HEK293T (cell line): ENCODE measurements around the gene STARD3NL.
"Not testable (repeated sequence)": the region's sequence is repeated elsewhere in the genome, so short reads cannot be mapped to it uniquely, and the experiment has no call there.

ENCODE experiments used
- CTCF ChIA-PET: fragments of 350-600 bp; formaldehyde crosslinking; extraction: SDS; loops from one replicate; lab custom pipeline; 2021; ENCODE audit warnings: antibody characterized with exemption, inconsistent platforms; lab: Yijun Ruan, JAX
- POLR2A ChIA-PET: fragments of 350-600 bp; formaldehyde crosslinking; extraction: SDS; loops from one replicate; lab custom pipeline; 2020; ENCODE audit warnings: antibody characterized with exemption, inconsistent platforms; lab: Yijun Ruan, JAX
- DNase-seq: peaks from one replicate; pipeline ENCODE4 v3.0.0; 2012; ENCODE audit warnings: mixed read lengths; ENCODE audit errors: extremely low spot score
- ARNT ChIP-seq: fragments of 450-650 bp; IDR thresholded peaks from 2 replicates; pipeline ENCODE4 v1.6.1; 2017; ENCODE audit warnings: mild to moderate bottlenecking
- BHLHE40 ChIP-seq: fragments of 450-650 bp; IDR thresholded peaks from 2 replicates; pipeline ENCODE4 v1.6.1; 2016; ENCODE audit warnings: mild to moderate bottlenecking, moderate library complexity, borderline replicate concordance
- CTBP1 ChIP-seq: fragments of 450-650 bp; IDR thresholded peaks from 2 replicates; pipeline ENCODE4 v1.6.1; 2016; ENCODE audit warnings: borderline replicate concordance
- ELF4 ChIP-seq: fragments of 450-650 bp; IDR thresholded peaks from 2 replicates; pipeline ENCODE4 v1.6.1; 2017; ENCODE audit warnings: antibody characterized with exemption
- FOXA1 ChIP-seq: fragments of 450-650 bp; IDR thresholded peaks from 2 replicates; pipeline ENCODE4 v1.6.1; 2016; ENCODE audit warnings: mild to moderate bottlenecking
- FOXK2 ChIP-seq: fragments of 450-650 bp; IDR thresholded peaks from 2 replicates; pipeline ENCODE4 v1.6.1; 2016; ENCODE audit warnings: mild to moderate bottlenecking
- FOXM1 ChIP-seq: fragments of 450-650 bp; IDR thresholded peaks from 2 replicates; pipeline ENCODE4 v1.6.1; 2017; ENCODE audit warnings: mild to moderate bottlenecking, borderline replicate concordance
- HDGF ChIP-seq: fragments of 450-650 bp; IDR thresholded peaks from 2 replicates; pipeline ENCODE4 v1.6.1; 2017; ENCODE audit warnings: antibody characterized with exemption, borderline replicate concordance
- L3MBTL2 ChIP-seq: fragments of 450-650 bp; conservative IDR thresholded peaks from 2 replicates; pipeline ENCODE4 v1.6.1; 2016; ENCODE audit warnings: mild to moderate bottlenecking
- LEF1 ChIP-seq: fragments of 450-650 bp; IDR thresholded peaks from 2 replicates; pipeline ENCODE4 v1.6.1; 2017; ENCODE audit warnings: mild to moderate bottlenecking, borderline replicate concordance
- NFRKB ChIP-seq: fragments of 450-650 bp; IDR thresholded peaks from 2 replicates; pipeline ENCODE4 v1.6.1; 2016; ENCODE audit warnings: mild to moderate bottlenecking, moderate library complexity
- PKNOX1 ChIP-seq: fragments of 450-650 bp; IDR thresholded peaks from 2 replicates; pipeline ENCODE4 v1.6.1; 2016
- SP1 ChIP-seq: fragments of 450-650 bp; IDR thresholded peaks from 2 replicates; pipeline ENCODE4 v1.6.1; 2017
- SUZ12 ChIP-seq: fragments of 450-650 bp; IDR thresholded peaks from 2 replicates; pipeline ENCODE4 v1.6.1; 2016; ENCODE audit warnings: mild to moderate bottlenecking
- TARDBP ChIP-seq: fragments of 450-650 bp; IDR thresholded peaks from 2 replicates; pipeline ENCODE4 v1.6.1; 2016
- ZNF384 ChIP-seq: fragments of 450-650 bp; IDR thresholded peaks from 2 replicates; pipeline ENCODE4 v1.6.1; 2016

Gene STARD3NL

GRCh38 chr7:38163671-38164070 lies 14.4 kb upstream of the STARD3NL start:
- CTCF ChIA-PET = no interaction called here
- POLR2A ChIA-PET = no interaction called here
- TF ChIP-seq ELF4 (no peak), FOXA1 (no peak), CTBP1 (no peak), TARDBP (no peak), ARNT (no peak), FOXM1 (no peak), SUZ12 (no peak), BHLHE40 (no peak), FOXK2 (no peak), L3MBTL2 (no peak), PKNOX1 (no peak), LEF1 (no peak), SP1 (no peak), NFRKB (no peak), HDGF (no peak)
- DNase-seq = no peak

- ChIA-PET POLR2A (no interaction called here), CTCF (no interaction called here)
- no peak for DNase-seq
- TF ChIP-seq FOXK2 (no peak), HDGF (no peak), BHLHE40 (no peak), TARDBP (no peak), SP1 (no peak), NFRKB (no peak), L3MBTL2 (no peak), CTBP1 (no peak), ZNF384 (no peak), FOXM1 (no peak)
These were observed 9.0 kb upstream of the STARD3NL start for GRCh38 chr7:38168890-38169570.

- DNase-seq = no peak
- POLR2A ChIA-PET = no interaction called here
These were observed 8.2 kb upstream of the STARD3NL start for GRCh38 chr7:38169847-38170246.

GRCh38 chr7:38171623-38172391 lies 6.2 kb upstream of the STARD3NL start:
- no peak for DNase-seq
- CTCF ChIA-PET = no interaction called here

More at GRCh38 chr7:38169847-38170246, 8.2 kb upstream of the STARD3NL start:
- no peak for TF ChIP-seq SUZ12
- CTCF ChIA-PET = interaction anchor here (0.6 kb wide), 1 partner anchor 258 kb away, joined by 3 read pairs; no protein-coding TSS in a partner anchor

GRCh38 chr7:38175547-38175946 lies 2.5 kb upstream of the STARD3NL start:
- CTCF ChIA-PET = interaction anchor here (1.0 kb wide), 1 partner anchor 40 kb away, joined by 3 read pairs; no protein-coding TSS in a partner anchor
- POLR2A ChIA-PET, DNase-seq: not testable (repeated sequence)

More at GRCh38 chr7:38171623-38172391, 6.2 kb upstream of the STARD3NL start:
- no peak for TF ChIP-seq TARDBP
- TF ChIP-seq FOXM1 = no peak
- no peak for TF ChIP-seq FOXA1
- TF ChIP-seq PKNOX1 = no peak
- TF ChIP-seq NFRKB = no peak
- TF ChIP-seq BHLHE40 = no peak
- no peak for TF ChIP-seq CTBP1
- TF ChIP-seq HDGF = no peak
- TF ChIP-seq ARNT = no peak
- no peak for TF ChIP-seq LEF1
- TF ChIP-seq ZNF384 = no peak
- no peak for TF ChIP-seq FOXK2
- TF ChIP-seq ELF4 = no peak
- TF ChIP-seq L3MBTL2 = no peak
- TF ChIP-seq SP1 = no peak
- no peak for TF ChIP-seq SUZ12
- POLR2A ChIA-PET = no interaction called here

- CTCF ChIA-PET = interaction anchor here (0.7 to 1.3 kb wide), 4 partner anchors 38 to 191 kb away, joined by 3 to 5 read pairs (median 3); no protein-coding TSS in a partner anchor
- POLR2A ChIA-PET = interaction anchor here (1.0 to 1.4 kb wide), 10 partner anchors 10 to 260 kb away, joined by 3 to 8 read pairs (median 6); partner anchors contain the start of gene SFRP4
- DNase-seq = no peak
- TF ChIP-seq ELF4 = peak; percentile 40; the same call in 1 of the 2 replicates
- no peak for TF ChIP-seq CTBP1
These were observed 433 bp upstream of the STARD3NL start for GRCh38 chr7:38177621-38178003.
